GM18858 (cell line): ENCODE measurements around the gene DUOXA1.
"Not testable (repeated sequence)": the region's sequence is repeated elsewhere in the genome, so short reads cannot be mapped to it uniquely, and the experiment has no call there.

Experiments
- ATAC-seq: cut with Tn5 transposase; IDR thresholded peaks from one replicate; pipeline ENCODE4 v1.9.1; 2021; ENCODE audit not compliant: unreplicated experiment

The DUOXA1 gene

GRCh38 chr15:45114751-45115085 lies 15.0 kb downstream of the DUOXA1 start:
- no peak for ATAC-seq

GRCh38 chr15:45114076-45114750 lies 15.5 kb downstream of the DUOXA1 start, which contains the start of the genes DUOX2 and DUOXA2:
TSS of gene DUOX2 (minus strand) at chr15:45114172. CDS start at chr15:45113411, 761 bp downstream.
TSS of gene DUOXA2 (plus strand) at chr15:45114326. CDS start at chr15:45114606, 280 bp downstream.
- ATAC-seq = no peak

DNA sequence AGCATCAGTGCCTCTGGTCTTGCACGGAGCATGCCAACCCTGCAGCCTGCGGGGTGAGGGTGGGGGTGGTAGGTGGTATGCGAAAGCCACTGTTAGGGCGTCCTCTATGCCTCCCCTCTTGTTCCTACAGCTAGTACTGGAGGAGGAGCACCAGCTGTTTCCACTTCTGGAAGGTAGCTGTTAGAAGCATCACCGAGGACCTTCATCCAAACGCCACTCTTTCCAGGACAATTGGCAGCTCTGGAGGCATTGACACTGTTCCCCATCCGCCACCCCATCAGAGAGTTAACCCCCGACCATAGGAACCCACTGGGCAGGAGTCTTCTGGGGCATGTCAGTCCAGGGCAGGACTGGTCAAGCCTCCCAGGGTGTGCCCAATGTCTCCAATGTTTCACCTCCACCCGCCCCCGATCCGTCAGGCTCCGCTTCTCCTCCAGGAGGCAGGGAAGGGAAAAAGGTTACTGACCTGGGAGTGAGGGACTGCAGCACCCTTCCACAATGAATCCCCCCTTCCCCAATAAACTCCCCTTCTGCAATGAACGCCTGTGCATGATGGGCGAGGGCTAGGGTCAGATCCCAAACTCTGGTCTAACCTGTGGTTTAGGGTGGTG lies 16.2 kb downstream of the DUOXA1 start:
- no peak for ATAC-seq

GRCh38 chr15:45112591-45113379 lies 16.9 kb downstream of the DUOXA1 start:
- ATAC-seq = no peak

DNA sequence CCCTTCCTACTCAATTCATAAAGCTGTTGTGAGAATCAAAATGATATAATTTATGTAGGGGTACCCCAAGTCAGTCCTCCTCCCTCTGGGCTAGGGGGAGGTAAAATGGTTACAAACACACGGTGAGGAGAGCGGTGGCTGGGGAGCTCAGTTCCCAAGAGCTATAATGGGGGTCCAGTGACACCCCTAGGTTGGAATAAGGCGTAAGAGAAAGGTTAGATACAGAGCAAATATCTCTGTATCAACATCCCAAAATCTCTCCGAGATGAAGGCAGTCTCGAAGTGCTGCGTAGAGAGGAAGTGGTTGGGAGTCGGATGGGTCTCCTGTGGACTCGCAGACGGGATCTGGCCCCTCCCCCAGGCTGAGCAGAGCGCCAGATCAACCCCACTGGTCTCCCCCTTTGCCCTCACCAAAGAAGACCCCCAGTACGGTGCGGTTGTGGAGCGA lies 17.5 kb downstream of the DUOXA1 start:
- ATAC-seq = no peak

DNA sequence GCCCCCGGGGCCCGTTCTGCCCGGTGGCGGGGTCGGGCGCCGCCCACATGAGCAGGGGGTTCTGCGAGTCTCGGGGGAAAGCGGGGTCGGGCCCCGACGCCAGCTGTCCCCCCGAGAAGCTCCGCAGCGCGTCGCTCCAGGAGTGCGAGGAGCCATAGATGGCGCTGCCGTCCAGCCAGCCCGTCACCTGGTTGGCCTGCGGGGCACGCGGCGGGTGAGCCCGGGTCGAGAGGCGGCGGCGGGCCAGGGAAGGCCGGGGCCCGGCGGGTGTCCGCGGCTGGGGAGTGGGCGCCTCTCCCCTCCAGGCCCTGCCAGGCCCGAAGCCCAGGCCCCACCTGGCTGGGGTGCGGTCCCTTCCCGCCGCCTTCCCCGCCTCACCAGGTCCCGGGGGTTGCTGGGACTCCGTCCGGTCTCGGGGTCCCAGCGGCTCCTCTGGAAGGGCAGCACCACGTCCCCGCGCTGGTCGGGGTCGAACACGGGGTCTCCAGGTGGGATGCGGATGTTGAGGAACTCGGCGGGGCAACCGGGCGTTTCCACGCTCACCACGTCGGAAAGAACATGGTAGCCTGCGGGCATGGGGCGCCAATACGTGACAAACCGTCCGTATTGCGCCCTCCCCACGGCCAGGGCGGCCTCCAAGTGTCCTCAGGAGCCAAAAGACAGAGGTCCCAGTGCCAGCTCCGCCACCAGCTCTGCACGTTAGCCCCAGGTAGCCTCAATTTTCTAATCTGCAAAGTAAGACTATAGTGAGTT lies 18.1 kb downstream of the DUOXA1 start:
- ATAC-seq = no peak

- ATAC-seq = no peak
These were observed 19.3 kb downstream of the DUOXA1 start for GRCh38 chr15:45110256-45110820.

- no peak for ATAC-seq
These were observed 21.6 kb downstream of the DUOXA1 start for GRCh38 chr15:45107941-45108630.

DNA sequence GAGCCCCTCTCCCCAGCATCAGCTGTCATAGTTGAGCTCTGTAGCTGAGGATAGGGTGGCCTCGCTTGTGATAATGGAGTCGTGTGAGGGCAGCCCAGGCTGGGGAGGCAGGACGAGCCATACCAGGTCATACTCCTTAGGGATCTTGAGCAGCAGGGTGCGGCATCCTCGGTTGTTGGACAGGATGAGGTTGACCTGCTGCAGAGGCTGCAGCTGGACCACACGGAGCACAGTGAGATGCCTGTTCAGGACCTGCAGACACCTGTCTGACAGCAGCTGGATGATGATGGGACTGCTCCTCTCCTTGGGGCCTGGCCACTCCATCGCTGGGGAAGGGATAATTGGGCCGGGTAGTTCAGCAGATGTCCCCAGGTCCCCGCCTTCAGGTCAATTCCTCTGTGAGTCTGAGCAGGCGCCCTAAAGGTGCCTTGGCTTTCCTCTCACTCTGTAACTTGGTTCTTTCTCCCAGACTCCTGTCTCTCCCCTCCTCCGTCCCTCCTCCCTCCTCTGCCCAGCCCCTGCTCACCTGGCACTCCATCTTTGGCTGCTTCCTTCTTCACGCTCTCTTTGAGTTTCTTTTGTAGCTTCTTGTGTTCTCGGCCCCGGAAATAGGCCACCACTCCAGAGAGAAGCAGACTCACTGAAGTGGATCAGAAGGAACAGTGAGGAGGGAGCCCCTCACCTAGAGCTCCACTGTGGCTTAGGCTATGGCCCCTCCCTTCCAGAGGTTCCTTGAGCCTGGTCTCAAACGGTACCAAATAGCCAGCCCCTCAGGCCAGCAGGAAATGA lies 23.5 kb downstream of the DUOXA1 start:
- ATAC-seq = no peak

DNA sequence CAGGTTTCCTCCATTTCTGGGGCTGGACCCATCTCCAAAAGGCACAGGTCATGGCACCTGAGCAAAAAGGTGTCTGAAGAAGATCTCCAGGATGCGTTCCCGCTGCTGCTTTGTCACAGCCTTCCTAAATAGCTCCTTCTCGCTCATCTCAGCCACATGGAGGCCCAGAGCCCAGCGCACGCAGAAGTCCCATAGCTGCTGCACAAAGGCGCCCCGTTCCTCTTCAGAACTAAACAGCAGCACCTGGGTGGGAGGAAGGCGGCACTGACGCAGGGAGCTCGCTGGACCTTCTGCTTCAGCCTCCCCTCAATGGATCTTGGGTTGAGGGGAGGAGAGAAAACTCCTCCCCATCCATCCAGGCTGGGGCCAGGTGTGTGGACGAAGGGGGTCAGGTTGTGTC lies 24.1 kb downstream of the DUOXA1 start:
- ATAC-seq = no peak

- not testable (repeated sequence) for ATAC-seq
These were observed 25.5 kb downstream of the DUOXA1 start for GRCh38 chr15:45104170-45104569.

DNA sequence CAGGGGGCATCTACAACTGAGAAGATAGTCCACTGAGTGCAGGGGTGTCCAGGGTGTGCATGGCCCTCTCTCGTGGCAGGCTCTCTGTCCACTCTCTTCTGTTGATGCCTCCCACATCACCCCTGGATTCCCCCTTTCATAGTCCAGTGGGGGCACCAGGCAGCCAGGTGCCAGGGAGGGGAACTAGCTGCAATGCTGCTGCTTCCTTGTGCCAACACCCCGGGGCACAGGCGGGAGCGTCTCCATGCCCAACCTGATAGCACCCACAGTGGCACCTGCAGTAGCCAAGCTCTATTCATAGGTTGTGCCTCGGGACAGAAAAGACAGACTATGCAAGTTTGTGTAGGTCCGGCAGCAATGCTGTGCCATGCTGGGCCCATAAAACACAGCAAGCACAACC lies 27.5 kb downstream of the DUOXA1 start:
- ATAC-seq = no peak

DNA sequence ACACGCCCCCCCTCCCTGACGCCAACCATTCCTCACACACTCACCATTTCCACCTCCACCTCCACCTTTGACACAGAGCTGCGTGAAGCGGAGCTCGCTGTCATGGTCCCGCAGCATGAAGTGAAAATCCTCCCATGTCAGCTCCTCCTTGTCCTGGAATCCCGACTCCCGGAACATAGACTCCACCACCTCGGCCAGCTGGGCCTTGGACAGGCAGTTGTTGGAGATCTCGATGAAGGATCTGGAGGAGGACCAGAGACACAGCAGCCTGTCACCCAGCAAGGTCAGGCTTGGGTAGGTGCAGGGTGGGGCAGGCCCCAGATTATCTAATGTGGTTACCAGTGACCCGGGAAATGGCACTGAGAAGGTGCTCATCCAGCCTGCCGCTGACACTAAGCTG lies 27.9 kb downstream of the DUOXA1 start:
- ATAC-seq = no peak

GRCh38 chr15:45100884-45101625 lies 28.6 kb downstream of the DUOXA1 start:
- ATAC-seq = no peak

GRCh38 chr15:45099549-45100165 lies 30.0 kb downstream of the DUOXA1 start:
- no peak for ATAC-seq

- no peak for ATAC-seq
These were observed 32.2 kb downstream of the DUOXA1 start for GRCh38 chr15:45097466-45097865.

DNA sequence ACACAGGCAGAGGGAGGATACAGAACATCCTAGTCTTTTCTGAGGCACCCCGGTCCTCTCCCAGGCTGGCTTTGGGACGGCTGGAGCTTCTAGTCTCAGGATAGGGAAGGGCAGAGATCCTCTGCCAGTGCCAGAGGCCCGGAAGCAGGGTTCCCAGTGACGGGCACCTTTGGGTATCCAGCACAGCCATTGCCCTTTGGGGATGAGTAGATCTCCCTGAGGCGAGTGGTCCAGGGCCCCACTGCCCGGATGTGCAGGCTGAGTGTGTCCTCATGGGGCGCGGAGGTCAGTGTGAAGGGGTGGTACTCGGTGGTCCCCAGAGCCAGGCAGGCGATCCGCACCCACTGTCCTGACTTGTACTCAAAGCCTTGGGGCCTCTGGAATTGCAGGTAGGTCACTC lies 34.0 kb downstream of the DUOXA1 start:
- ATAC-seq = no peak

- ATAC-seq = no peak
These were observed 35.3 kb downstream of the DUOXA1 start for GRCh38 chr15:45094358-45094730.
